ENCODE results near the gene MLF2. TPM values are rescaled to one million over a fixed set of nuclear protein-coding genes. Genes with fewer than 3 reads are reported as not detected.
"Not testable (repeated sequence)": the region's sequence is repeated elsewhere in the genome, so short reads cannot be mapped to it uniquely, and the experiment has no call there.

The MLF2 gene
- total and polyA plus RNA-seq, 2 experiments from 2014 or later = 210 to 508 TPM

DNA sequence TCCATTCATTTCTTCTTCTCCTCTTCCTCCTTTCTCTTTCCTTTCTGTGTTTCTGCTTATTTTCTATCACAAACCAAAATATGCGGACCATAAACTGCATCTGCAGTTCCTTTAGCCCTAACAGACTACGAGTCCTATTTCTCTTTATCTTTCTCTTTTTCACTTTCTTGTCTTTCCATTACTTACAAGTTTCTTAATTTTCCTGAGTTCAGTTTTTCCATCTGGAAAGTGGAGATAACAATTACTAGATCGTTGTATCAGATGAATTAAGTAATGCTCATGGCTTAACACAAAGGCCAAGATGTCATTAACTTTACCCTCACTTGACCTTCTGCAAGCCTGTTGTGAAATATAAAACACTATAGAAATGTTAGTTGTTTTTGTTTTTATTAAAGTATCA is 30.1 kb downstream of the MLF2 start:
- TF ChIP-seq EZH2 (IDR thresholded peaks at IDR 0.05; ENCODE audit: borderline replicate concordance) = no peak
- TF ChIP-seq, protein P1, sequence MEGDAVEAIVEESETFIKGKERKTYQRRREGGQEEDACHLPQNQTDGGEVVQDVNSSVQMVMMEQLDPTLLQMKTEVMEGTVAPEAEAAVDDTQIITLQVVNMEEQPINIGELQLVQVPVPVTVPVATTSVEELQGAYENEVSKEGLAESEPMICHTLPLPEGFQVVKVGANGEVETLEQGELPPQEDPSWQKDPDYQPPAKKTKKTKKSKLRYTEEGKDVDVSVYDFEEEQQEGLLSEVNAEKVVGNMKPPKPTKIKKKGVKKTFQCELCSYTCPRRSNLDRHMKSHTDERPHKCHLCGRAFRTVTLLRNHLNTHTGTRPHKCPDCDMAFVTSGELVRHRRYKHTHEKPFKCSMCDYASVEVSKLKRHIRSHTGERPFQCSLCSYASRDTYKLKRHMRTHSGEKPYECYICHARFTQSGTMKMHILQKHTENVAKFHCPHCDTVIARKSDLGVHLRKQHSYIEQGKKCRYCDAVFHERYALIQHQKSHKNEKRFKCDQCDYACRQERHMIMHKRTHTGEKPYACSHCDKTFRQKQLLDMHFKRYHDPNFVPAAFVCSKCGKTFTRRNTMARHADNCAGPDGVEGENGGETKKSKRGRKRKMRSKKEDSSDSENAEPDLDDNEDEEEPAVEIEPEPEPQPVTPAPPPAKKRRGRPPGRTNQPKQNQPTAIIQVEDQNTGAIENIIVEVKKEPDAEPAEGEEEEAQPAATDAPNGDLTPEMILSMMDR (IDR thresholded peaks at IDR 0.05; ENCODE audit: poor library complexity) = no peak
- TF ChIP-seq EZH2phosphoT487 (IDR thresholded peaks at IDR 0.05; ENCODE audit: low read depth, severe bottlenecking, unreplicated experiment) = no peak
- Histone ChIP-seq H4K20me1 (ENCODE audit: insufficient read depth, poor library complexity, severe bottlenecking) (no peaks in the 10 kb centered on the region), H3K4me1 (ENCODE audit: insufficient read depth) (peaks cover 8% of the 10 kb centered on the region), H3K4me2 (peak overlapping the region; percentile 64), H3K9me2 (replicated peaks; ENCODE audit: insufficient read depth) (no peaks in the 10 kb centered on the region), H3K4me3 (no peak overlapping the region), H3K27me3 (no peaks in the 10 kb centered on the region), H3K27ac (no peak overlapping the region), H3K79me2 (peaks cover 12% of the 10 kb centered on the region), H3K9me3 (ENCODE audit: low read depth) (no peaks in the 10 kb centered on the region), H3K36me3 (replicated peaks; ENCODE audit: insufficient read depth, low read depth) (no peaks in the 10 kb centered on the region), H2AFZ (peak overlapping the region; percentile 75)
- WGBS (ENCODE audit: low lambda C conversion rate, missing lambda C conversion rate) = 93% methylated on average over 3 of the region's 3 CpGs
- no peak for DNase-seq (ENCODE audit: low spot score)

DNA sequence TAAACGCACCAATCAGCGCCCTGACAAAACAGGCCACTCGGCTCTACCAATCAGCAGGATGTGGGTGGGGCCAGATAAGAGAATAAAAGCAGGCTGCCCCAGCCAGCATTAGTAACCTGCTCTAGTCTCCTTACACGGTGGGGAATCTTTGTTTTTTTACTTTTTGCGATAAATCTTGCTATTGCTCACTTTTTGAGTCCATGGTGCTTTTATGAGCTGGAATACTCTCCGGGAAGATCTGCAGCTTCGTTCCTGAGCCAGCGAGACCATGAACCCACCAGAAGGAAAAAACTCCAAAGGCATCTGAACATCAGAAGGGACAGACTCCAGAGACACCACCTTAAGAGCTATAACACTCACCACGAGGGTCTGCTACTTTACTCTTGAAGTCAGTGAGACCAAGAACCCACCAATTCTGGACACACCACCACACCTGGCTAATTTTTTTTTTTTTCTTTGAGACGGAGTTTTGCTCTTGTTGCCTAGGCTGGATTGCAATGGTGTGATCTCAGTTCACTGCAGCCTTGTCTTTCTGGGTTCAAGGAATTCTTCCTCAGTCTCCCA is 36.0 kb downstream of the MLF2 start:
- DNase-seq (ENCODE audit: low spot score) = no peak
- Histone ChIP-seq H3K36me3 (replicated peaks; ENCODE audit: insufficient read depth, low read depth) (no peaks in the 10 kb centered on the region), H3K4me1 (ENCODE audit: insufficient read depth) (no peaks in the 10 kb centered on the region), H3K4me3 (no peak overlapping the region), H2AFZ (no peak overlapping the region), H3K9me3 (ENCODE audit: low read depth) (no peaks in the 10 kb centered on the region), H3K79me2 (no peaks in the 10 kb centered on the region), H3K27ac (no peak overlapping the region), H4K20me1 (ENCODE audit: insufficient read depth, poor library complexity, severe bottlenecking) (no peaks in the 10 kb centered on the region), H3K27me3 (no peaks in the 10 kb centered on the region), H3K9me2 (replicated peaks; ENCODE audit: insufficient read depth) (no peaks in the 10 kb centered on the region), H3K4me2 (no peak overlapping the region)
- TF ChIP-seq EZH2 (IDR thresholded peaks at IDR 0.05; ENCODE audit: borderline replicate concordance) (no peak), EZH2phosphoT487 (IDR thresholded peaks at IDR 0.05; ENCODE audit: low read depth, severe bottlenecking, unreplicated experiment) (no peak)
- TF ChIP-seq, protein P1 (IDR thresholded peaks at IDR 0.05; ENCODE audit: poor library complexity) = no peak
- 91% methylated on average over 10 of the region's 10 CpGs for WGBS (ENCODE audit: low lambda C conversion rate, missing lambda C conversion rate)

DNA sequence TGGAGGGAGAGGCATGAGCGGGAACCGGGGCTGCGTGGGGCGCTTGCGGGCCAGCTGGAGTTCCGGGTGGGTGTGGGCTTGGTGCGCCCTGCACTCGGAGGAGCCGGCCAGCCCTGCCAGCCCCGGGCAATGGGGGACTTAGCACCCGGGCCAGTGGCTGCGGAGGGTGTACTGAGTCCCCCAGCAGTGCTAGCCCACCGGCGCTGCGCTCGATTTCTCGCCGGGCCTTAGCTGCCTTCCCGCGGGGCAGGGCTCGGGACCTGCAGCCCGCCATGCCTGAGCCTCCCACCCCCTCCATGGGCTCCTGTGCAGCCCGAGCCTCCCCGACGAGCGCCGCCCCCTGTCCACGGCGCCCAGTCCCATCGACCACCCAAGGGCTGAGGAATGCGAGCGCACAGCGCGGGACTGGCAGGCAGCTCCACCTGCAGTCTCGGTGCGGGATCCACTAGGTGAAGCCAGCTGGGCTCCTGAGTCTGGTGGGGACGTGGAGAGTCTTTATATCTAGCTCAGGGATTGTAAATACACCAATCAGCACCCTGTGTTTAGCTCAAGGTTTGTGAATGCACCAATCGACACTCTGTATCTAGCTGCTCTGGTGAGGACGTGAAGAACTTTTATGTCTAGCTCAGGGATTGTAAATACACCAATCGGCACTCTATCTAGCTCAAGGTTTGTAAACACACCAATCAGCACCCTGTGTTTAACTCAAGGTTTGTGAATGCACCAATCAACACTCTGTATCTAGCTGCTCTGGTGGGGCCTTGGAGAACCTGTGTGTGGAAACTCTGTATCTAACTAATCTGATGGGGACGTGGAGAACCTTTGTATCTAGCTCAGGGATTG is 36.7 kb downstream of the MLF2 start:
- H3K4me3 ChIP-seq; H3K9me2 ChIP-seq (replicated peaks; ENCODE audit: insufficient read depth); H4K20me1 ChIP-seq (ENCODE audit: insufficient read depth, poor library complexity, severe bottlenecking); H3K4me1 ChIP-seq (ENCODE audit: insufficient read depth); H3K27ac ChIP-seq; H3K9me3 ChIP-seq (ENCODE audit: low read depth); H3K36me3 ChIP-seq (replicated peaks; ENCODE audit: insufficient read depth, low read depth); H3K27me3 ChIP-seq; H3K79me2 ChIP-seq; H2AFZ ChIP-seq; H3K4me2 ChIP-seq; DNase-seq (ENCODE audit: low spot score): not testable (repeated sequence)
- 90% methylated on average over 27 of the region's 41 CpGs for WGBS (ENCODE audit: low lambda C conversion rate, missing lambda C conversion rate)

DNA sequence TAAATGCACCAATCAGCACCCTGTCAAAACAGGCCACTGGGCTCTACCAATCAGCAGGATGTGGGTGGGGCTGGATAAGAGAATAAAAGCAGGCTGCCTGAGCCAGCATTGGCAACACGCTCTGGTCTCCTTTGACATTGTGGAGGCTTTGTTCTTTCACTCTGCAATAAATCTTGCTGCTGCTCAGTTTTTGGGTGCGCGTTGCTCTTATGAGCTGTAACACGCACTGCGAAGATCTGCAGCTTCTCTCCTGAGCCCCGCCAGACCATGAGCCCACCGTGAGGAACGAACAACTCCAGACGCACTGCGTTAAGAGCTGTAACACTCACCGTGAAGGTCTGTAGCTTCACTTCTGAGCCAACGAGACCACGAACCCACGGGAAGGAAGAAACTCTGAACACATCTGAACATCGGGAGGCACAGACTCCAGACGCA is 44.0 kb downstream of the MLF2 start:
- Histone ChIP-seq H3K9me3 (ENCODE audit: low read depth) (no peaks in the 10 kb centered on the region), H3K79me2 (no peaks in the 10 kb centered on the region), H3K36me3 (replicated peaks; ENCODE audit: insufficient read depth, low read depth) (no peaks in the 10 kb centered on the region), H3K9me2 (replicated peaks; ENCODE audit: insufficient read depth) (no peaks in the 10 kb centered on the region), H4K20me1 (ENCODE audit: insufficient read depth, poor library complexity, severe bottlenecking) (no peaks in the 10 kb centered on the region), H2AFZ (no peak overlapping the region), H3K27me3 (peaks cover 9% of the 10 kb centered on the region), H3K4me2 (no peak overlapping the region), H3K27ac (no peak overlapping the region), H3K4me3 (no peak overlapping the region), H3K4me1 (ENCODE audit: insufficient read depth) (no peaks in the 10 kb centered on the region)
- DNase-seq (ENCODE audit: low spot score) = no peak
- TF ChIP-seq EZH2 (IDR thresholded peaks at IDR 0.05; ENCODE audit: borderline replicate concordance) = no peak
- TF ChIP-seq EZH2phosphoT487 (IDR thresholded peaks at IDR 0.05; ENCODE audit: low read depth, severe bottlenecking, unreplicated experiment) = no peak
- TF ChIP-seq, protein P1 (IDR thresholded peaks at IDR 0.05; ENCODE audit: poor library complexity) = no peak
- WGBS (ENCODE audit: low lambda C conversion rate, missing lambda C conversion rate) = 94% methylated on average over 16 of the region's 16 CpGs

DNA sequence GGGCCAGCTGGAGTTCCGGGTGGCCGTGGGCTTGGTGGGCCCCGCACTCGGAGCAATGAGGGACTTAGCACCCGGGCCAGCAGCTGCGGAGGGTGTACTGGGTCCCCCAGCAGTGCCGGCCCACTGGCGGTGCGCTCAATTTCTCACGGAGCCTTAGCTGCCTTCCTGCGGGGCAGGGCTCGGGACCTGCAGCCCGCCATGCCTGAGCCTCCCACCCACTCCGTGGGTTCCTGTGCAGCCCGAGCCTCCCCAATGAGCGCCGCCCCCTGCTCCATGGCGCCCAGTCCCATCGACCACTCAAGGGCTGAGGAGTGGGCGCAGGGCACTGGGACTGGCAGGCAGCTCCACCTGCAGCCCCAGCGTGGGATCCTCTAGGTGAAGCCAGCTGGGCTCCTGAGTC is 44.6 kb downstream of the MLF2 start:
- not testable (repeated sequence) for H3K4me2 ChIP-seq; H3K4me1 ChIP-seq (ENCODE audit: insufficient read depth); H3K9me2 ChIP-seq (replicated peaks; ENCODE audit: insufficient read depth); DNase-seq (ENCODE audit: low spot score); H3K36me3 ChIP-seq (replicated peaks; ENCODE audit: insufficient read depth, low read depth); H2AFZ ChIP-seq; H3K9me3 ChIP-seq (ENCODE audit: low read depth); H3K79me2 ChIP-seq; H3K4me3 ChIP-seq; H3K27ac ChIP-seq; H4K20me1 ChIP-seq (ENCODE audit: insufficient read depth, poor library complexity, severe bottlenecking)
- WGBS (ENCODE audit: low lambda C conversion rate, missing lambda C conversion rate) = 96% methylated on average over 20 of the region's 21 CpGs
- H3K27me3 ChIP-seq = peaks cover 15% of the 10 kb centered on the region
